Esophagus (tissue), 2 donors: ENCODE results near the gene PRR23E. TPM values are rescaled to one million over a fixed set of nuclear protein-coding genes. Genes with fewer than 3 reads are reported as not detected.

Experiments
- H3K27ac ChIP-seq, 2 donors: one replicate each; pipeline ENCODE4 v1.5.1; 2013; ENCODE audit warnings: low read depth in 2 of 2, mild to moderate bottlenecking in 2 of 2, inconsistent platforms in 1 of 2, low read length in 1 of 2, moderate library complexity in 1 of 2
- H3K27me3 ChIP-seq, 2 donors: one replicate each; pipeline ENCODE4 v1.6.1; 2013; ENCODE audit warnings: low read length in 2 of 2, control low read depth in 1 of 2, mild to moderate bottlenecking in 1 of 2; ENCODE audit not compliant: insufficient read depth in 2 of 2, control insufficient read depth in 1 of 2
- H3K36me3 ChIP-seq, 2 donors: one replicate each; pipeline ENCODE4 v1.6.1; 2013; ENCODE audit warnings: low read length in 1 of 2; ENCODE audit not compliant: control insufficient read depth in 2 of 2, insufficient read depth in 2 of 2
- H3K4me1 ChIP-seq, 2 donors: one replicate each; pipeline ENCODE4 v1.6.1; 2013; ENCODE audit warnings: low read length in 1 of 2; ENCODE audit not compliant: control insufficient read depth in 2 of 2, insufficient read depth in 2 of 2
- H3K4me3 ChIP-seq, 2 donors: one replicate each; pipeline ENCODE4 v1.5.1; 2013; ENCODE audit warnings: low read length in 2 of 2, mild to moderate bottlenecking in 2 of 2, low read depth in 1 of 2, moderate library complexity in 1 of 2
- H3K9me3 ChIP-seq, 2 donors: one replicate each; pipeline ENCODE4 v1.6.1; 2013; ENCODE audit warnings: mild to moderate bottlenecking in 2 of 2, low read depth in 1 of 2, low read length in 1 of 2, moderate library complexity in 1 of 2; ENCODE audit not compliant: control insufficient read depth in 2 of 2, insufficient read depth in 1 of 2
- WGBS, 2 donors: extraction: QIAGEN DNeasy Blood & Tissue Kit; methylation state at CpG; one replicate each; pipeline ENCODE4 v1.1.7; 2013; 5-methylcytosine and 5-hydroxymethylcytosine counted together
- polyA plus RNA-seq, 2 donors: library from polyadenylated mRNA; stranded (reverse); fragments of 200-250 nt; gene quantifications; one replicate each; pipeline ENCODE4 v1.2.3, GENCODE V29; 2013
- donor health status: healthy with polysubstance abuse.
- donor health status: Bipolar disorder and iron deficiency.

The PRR23E gene
- polyA plus RNA-seq, 2 donors = not detected

DNA sequence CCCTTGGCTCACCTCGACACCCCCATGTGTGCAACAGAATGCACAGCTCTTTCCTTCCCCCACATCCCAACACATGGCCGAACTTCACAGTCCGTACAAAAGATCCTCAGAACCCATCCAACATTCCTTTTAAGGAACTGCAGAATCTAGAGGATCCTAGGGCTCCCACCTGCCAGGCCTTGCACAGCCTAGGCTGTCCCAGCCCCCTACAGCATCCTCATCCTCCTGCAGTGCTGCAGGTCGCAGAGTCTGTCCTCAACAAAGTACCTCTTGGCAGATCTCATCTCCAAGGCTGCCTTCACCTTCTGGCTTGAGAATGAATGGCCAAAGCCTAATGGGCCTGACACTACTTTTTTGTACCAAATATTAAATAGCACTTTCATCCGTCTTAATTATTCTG is 19.8 kb downstream of the PRR23E start:
- H3K4me3 ChIP-seq = no peak overlapping the region
- H3K9me3 ChIP-seq = no peaks in the 10 kb centered on the region
- peaks cover 0 to 3% of the 10 kb centered on the region in 2 donors for H3K4me1 ChIP-seq
- H3K27ac ChIP-seq = no peak overlapping the region
- H3K27me3 ChIP-seq = no peaks in the 10 kb centered on the region
- WGBS, 2 donors = 87% methylated on average over 5 of the region's 5 CpGs
- no peaks in the 10 kb centered on the region for H3K36me3 ChIP-seq

DNA sequence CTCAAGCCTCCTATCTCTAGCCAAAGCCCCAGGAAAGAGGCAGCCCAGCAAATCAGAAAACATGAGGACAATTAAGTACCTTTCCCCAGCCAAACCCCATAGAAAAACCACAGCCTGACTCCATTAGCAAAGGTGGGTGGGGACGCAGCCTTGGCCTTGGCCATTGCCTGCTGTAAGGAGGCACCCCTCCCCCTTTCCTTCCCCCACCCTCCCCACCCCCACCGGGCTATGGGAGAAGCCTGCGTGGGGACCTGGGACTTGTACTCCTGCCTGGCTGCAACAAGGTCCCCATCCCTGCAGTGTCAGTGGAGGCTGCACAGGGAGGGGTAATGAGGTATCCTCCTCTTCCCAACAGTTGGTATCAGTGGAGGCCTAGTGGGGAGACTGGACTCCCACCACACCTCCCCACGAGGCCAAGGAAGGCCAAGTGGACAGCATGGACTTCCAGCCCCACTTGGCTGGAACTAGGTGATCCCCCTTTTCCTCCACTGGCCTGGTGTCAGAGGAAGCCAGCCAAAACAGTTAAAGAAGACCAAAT is 20.5 kb downstream of the PRR23E start:
- no peaks in the 10 kb centered on the region for H3K36me3 ChIP-seq
- 75 to 78% methylated on average over 4 of the region's 4 CpGs for WGBS, 2 donors
- H3K4me1 ChIP-seq = peaks cover 1 to 5% of the 10 kb centered on the region in 2 donors
- H3K4me3 ChIP-seq = no peak overlapping the region
- no peaks in the 10 kb centered on the region for H3K27me3 ChIP-seq
- H3K27ac ChIP-seq = no peak overlapping the region
- H3K9me3 ChIP-seq = no peaks in the 10 kb centered on the region

DNA sequence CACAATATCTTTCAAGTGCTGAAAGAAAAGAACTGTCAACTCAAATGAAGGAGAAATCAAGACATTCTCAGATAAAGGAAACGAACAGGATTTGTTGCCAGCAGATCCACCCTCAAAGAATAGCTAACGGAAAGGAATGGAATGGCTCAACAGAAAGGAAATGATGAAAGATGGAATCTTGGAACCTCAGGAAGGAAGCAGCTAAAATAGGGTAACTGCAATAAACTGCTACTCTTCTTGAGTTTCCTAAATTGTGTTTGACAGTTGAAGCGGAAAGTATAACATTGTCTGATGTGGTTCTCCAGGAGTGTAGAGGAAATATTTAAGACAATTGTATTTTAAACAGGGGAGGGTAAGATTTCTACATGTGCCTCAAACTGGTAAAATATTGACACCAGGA is 22.0 kb downstream of the PRR23E start:
- Histone ChIP-seq H3K4me3 (no peak overlapping the region), H3K27me3 (no peaks in the 10 kb centered on the region), H3K4me1 (peaks cover 1 to 5% of the 10 kb centered on the region in 2 donors), H3K9me3 (no peaks in the 10 kb centered on the region), H3K36me3 (no peaks in the 10 kb centered on the region), H3K27ac (no peak overlapping the region)
- WGBS, 2 donors = 36 to 42% methylated on average over 3 of the region's 3 CpGs

DNA sequence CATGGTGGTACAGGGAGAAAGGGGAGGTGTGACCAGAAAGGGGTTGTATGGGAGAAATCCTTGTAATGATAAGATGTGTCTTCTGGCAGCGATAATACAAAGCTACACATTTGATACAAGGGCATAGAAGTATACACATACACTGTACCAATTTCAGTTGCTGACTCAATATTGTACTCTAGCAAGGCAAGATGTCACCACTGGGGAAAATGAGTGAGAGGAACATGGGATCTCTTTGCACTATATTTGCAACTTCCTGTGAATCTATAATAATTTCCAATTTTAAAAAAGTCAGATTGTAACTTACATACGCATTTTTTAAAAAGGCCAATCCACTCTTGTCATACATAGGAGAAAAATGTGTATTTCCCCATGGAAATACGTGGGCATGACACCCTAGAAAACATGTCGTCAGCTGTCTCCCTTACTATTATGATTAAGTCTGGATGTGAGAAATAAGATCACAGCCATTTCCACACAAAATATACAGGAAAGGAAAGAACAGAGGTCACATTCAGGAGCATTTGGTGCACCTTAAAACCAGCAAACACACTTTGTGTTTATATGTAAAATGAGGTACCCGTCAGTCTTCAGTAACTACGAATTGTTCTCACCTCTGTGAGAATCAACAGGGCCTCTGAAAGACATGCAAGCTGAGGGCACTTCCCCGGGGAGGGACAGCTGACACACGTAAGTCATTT is 22.9 kb downstream of the PRR23E start:
- peaks cover 1 to 5% of the 10 kb centered on the region in 2 donors for H3K4me1 ChIP-seq
- H3K27ac ChIP-seq = no peak overlapping the region
- H3K4me3 ChIP-seq = no peak overlapping the region
- H3K9me3 ChIP-seq = no peaks in the 10 kb centered on the region
- 52% methylated on average over 8 of the region's 8 CpGs for WGBS, 2 donors
- no peaks in the 10 kb centered on the region for H3K36me3 ChIP-seq
- H3K27me3 ChIP-seq = no peaks in the 10 kb centered on the region

DNA sequence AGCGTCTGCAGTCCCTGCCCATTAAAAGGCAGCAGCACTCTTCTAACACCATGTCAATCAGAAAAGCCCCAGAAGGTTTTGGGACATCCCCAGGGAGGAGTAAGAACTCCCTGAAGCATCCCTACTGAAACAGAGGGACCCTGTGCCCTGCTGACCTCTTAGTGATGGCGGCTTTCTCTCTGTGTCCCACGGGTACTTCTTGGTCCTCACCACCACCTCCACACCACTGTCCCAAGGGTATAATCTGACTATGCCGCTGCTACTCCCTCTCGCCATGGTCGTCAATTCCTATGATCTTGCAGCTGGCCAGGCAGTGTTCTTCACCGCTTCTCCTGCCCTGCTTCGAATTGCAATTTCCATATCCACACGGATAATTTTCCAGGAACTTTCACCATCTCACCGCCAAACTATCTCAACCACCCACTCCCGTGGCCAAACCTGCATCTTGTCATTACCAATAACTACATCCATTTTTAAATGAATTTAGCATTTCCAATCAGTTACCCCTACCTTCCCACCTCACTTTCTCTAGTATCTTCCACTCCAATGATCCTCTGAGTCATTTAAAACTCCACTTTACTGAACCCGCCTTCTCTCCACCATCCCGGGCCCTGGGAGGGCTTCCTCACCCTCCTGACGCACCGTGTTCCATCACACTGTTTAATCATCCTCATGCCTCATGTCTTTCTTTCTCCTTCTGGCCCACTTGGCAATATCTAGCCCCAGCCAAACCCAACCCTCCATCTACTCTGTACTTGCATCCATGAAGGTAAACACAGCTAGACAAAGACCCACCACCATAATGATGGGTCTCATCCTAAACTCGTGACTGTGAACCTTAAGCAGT is 23.7 kb downstream of the PRR23E start:
- Histone ChIP-seq H3K4me1 (peaks cover 1 to 6% of the 10 kb centered on the region in 2 donors), H3K9me3 (no peaks in the 10 kb centered on the region), H3K36me3 (no peaks in the 10 kb centered on the region), H3K27me3 (no peaks in the 10 kb centered on the region), H3K4me3 (no peak overlapping the region), H3K27ac (no peak overlapping the region)
- WGBS, 2 donors = 80 to 85% methylated on average over 16 of the region's 16 CpGs

DNA sequence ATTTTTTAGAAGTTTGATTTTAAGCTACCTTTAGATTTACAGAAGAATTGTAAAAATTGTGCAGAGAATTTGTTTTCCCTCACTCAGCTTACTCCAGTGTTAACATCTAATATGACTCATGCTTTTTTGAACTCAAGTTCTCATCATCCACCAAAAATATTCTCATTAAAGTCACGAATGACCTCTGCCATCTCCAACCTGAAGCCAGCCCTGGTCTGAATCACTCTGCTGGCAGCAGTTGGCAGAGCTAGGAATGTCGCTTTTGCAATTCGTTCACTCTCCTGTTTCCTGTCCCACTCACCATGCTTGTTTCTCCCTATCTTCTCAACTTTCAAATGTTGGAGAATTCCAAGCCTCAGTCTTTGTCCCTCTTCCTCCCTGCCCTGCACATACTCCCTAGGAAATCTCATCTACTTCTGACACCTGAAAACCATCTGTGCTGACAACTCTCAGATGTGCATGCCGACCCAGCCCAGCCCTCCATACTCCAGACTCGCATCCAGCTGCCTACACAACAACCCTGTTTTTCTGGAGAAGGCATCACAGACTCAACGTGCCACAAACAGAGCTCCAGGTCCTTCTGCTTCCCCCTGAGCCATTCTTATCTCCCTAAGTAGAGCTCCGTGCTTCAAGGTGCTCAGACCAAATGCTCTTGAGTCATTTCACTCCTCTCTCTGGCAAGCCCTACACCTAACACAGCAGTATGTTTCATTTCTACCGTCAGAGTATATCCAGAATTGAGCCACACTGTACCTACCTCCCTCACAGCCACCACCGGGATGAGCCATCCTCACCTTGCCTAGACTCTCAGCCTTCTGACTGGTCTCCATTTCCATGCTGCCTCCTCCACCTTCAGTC is 24.9 kb downstream of the PRR23E start:
- H3K36me3 ChIP-seq = no peaks in the 10 kb centered on the region
- peaks cover 1 to 6% of the 10 kb centered on the region in 2 donors for H3K4me1 ChIP-seq
- H3K27ac ChIP-seq = no peak overlapping the region
- 57 to 58% methylated on average over 9 of the region's 9 CpGs for WGBS, 2 donors
- no peaks in the 10 kb centered on the region for H3K9me3 ChIP-seq
- H3K27me3 ChIP-seq = no peaks in the 10 kb centered on the region
- H3K4me3 ChIP-seq = no peak overlapping the region

DNA sequence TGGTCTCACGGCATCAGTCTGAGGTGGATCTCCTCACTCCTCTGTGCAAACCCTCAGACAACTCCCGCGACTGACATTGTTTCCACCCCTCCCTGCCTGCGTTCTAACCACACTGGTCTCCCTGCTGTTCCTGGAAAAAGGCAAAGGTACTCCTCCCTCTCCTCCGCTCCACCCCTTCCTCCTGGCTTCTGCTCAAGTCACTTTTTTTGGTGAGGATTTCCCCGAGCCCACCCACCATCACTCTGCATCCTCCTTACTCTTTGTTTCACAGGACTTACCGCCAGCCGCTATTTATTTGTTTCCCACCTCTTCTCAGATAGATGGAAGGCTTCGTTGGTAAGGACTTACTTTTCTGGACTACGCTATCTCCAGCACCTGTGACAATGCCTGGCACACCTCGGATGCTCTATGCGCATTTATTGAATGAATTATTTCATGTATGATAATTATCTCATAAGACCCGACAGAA is 25.6 kb downstream of the PRR23E start:
- H3K27ac ChIP-seq = no peak overlapping the region
- H3K4me3 ChIP-seq = no peak overlapping the region
- no peaks in the 10 kb centered on the region for H3K36me3 ChIP-seq
- WGBS, 2 donors = 60 to 63% methylated on average over 13 of the region's 13 CpGs
- H3K4me1 ChIP-seq = peaks cover 1 to 4% of the 10 kb centered on the region in 2 donors
- H3K9me3 ChIP-seq = no peaks in the 10 kb centered on the region
- H3K27me3 ChIP-seq = no peaks in the 10 kb centered on the region

DNA sequence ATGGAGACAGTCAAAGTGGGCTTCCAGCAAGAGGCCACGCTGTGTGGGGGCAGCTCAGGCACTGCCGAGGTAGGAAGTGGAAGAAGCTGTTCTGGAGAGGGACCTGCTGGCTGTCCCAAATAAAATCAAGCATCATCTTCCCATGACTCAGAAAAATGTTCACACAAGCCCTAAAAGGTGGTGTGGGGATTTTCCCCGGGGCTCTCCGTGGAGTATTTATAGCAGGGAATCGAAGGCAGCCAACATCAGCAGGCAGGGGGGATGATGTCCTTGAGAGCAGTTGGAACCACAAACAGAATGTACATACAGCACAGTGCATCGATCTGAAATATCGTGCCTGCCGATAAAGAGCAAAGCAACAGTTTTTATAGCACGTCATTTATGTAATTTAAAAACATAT is 27.6 kb downstream of the PRR23E start:
- Histone ChIP-seq H3K27ac (no peak overlapping the region), H3K9me3 (no peaks in the 10 kb centered on the region), H3K4me3 (no peak overlapping the region), H3K27me3 (no peaks in the 10 kb centered on the region), H3K36me3 (no peaks in the 10 kb centered on the region), H3K4me1 (peaks cover 1 to 4% of the 10 kb centered on the region in 2 donors)
- 50 to 57% methylated on average over 9 of the region's 9 CpGs for WGBS, 2 donors

DNA sequence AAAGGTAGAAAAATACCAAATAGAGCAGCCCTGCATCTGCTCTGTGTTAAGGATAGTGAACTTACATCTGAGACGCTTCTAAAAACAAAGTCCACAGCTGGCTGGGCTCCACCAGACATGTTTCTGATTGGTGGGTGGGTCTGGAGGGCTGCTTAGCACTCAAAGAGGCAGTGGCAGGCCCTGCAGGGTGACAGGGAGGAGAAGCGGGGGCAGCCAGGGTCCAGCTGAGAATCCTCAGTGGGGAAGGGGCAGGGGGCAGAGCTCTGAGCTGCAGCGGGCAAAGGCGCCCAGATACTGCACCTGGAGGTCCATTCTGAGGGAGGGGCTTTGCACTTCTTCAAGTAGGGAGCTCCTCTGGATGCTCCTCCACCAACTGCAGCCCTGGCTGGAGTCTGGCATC is 28.1 kb downstream of the PRR23E start:
- no peaks in the 10 kb centered on the region for H3K9me3 ChIP-seq
- H3K27me3 ChIP-seq = no peaks in the 10 kb centered on the region
- H3K36me3 ChIP-seq = no peaks in the 10 kb centered on the region
- H3K4me3 ChIP-seq = no peak overlapping the region
- peaks cover 1 to 4% of the 10 kb centered on the region in 2 donors for H3K4me1 ChIP-seq
- 57 to 62% methylated on average over 4 of the region's 4 CpGs for WGBS, 2 donors
- no peak overlapping the region for H3K27ac ChIP-seq
